K562 (cell line): ENCODE data around the gene TRUB2. TPM values are rescaled to one million over a fixed set of nuclear protein-coding genes. Genes with fewer than 3 reads are reported as not detected.

Experiments
- ATAC-seq: fragments of 200-7000 bp; cut with Tn5 transposase; 3 replicates; pipeline ENCODE4 v1.9.1; 2020; ENCODE audit warnings: moderate library complexity
- BruUV-seq: library from RNA; stranded (reverse); fragments of 400-500 nt; replicated peaks from 2 replicates; lab custom pipeline; 2021; lab: Mats Ljungman, UMichigan
- CTCF ChIA-PET: fragments of 300-600 bp; formaldehyde crosslinking; extraction: SDS; loops from one replicate; lab custom pipeline; 2021; ENCODE audit warnings: low intra/inter-chr PET ratio; lab: Yijun Ruan, JAX
- POLR2A ChIA-PET: fragments of 300-600, 350-650 bp; sonication (Branson Sonifier 250); formaldehyde crosslinking; extraction: SDS; loops from one replicate; lab custom pipeline; 2021; ENCODE audit warnings: antibody characterized with exemption, inconsistent platforms; lab: Yijun Ruan, JAX
- DNase-seq, 4 experiments: peaks; one replicate each; pipeline versions ENCODE4 v3.0.0 to v3.0.0-alpha.2; 2011 to 2018; ENCODE audit warnings: low spot score in 3 of 4, mixed read lengths in 3 of 4; ENCODE audit errors: extremely low read depth in 1 of 4
- FAIRE-seq: peaks from 2 replicates; lab custom pipeline; 2011; peaks lifted over from hg19 to GRCh38; lab: Jason Lieb, UNC
- H2AFZ ChIP-seq: 2 replicates; pipeline ENCODE4 v1.6.0; 2011; ENCODE audit warnings: low read depth, low read length, control low read depth, inconsistent platforms
- H3K27ac ChIP-seq: fragments of 200-600 bp; 3 replicates; pipeline ENCODE4 v1.8.0; 2011; ENCODE audit warnings: low read depth, mild to moderate bottlenecking, control low read depth, inconsistent platforms, low read length, moderate library complexity, mixed read lengths; ENCODE audit errors: extremely low read depth
- H3K27me3 ChIP-seq, 2 experiments: fragments of 300-600 bp in 1 of 2; 2 replicates in 1 of 2; 3 replicates in 1 of 2; pipeline versions ENCODE4 v1.6.0 to v1.8.0; 2011; ENCODE audit warnings: inconsistent platforms in 2 of 2, low read length in 2 of 2, mild to moderate bottlenecking in 1 of 2, mixed read lengths in 1 of 2, moderate library complexity in 1 of 2; ENCODE audit not compliant: control insufficient read depth in 2 of 2, insufficient read depth in 2 of 2
- H3K36me3 ChIP-seq: fragments of 300-600 bp; 3 replicates; pipeline ENCODE4 v1.8.0; 2011; ENCODE audit warnings: mild to moderate bottlenecking, low read length, inconsistent platforms; ENCODE audit not compliant: control insufficient read depth, insufficient read depth
- H3K4me1 ChIP-seq, 2 experiments: fragments of 200-600 bp in 1 of 2; replicated peaks in 1 of 2; 2 replicates in 1 of 2; 3 replicates in 1 of 2; pipeline versions ENCODE4 v1.5.1 to v1.8.0; 2011; ENCODE audit warnings: inconsistent platforms in 2 of 2, low read length in 2 of 2, mild to moderate bottlenecking in 1 of 2, mixed read lengths in 1 of 2, moderate library complexity in 1 of 2; ENCODE audit not compliant: control insufficient read depth in 2 of 2, insufficient read depth in 2 of 2
- H3K4me2 ChIP-seq: 2 replicates; pipeline ENCODE4 v1.6.1; 2011; ENCODE audit warnings: low read length, control low read depth, inconsistent platforms, mixed read lengths; ENCODE audit not compliant: insufficient read depth
- H3K4me3 ChIP-seq: fragments of 200-600 bp; sonication (generic), shearing (Covaris generic); 2 replicates; pipeline ENCODE4 v1.5.1; 2016; ENCODE audit warnings: control low read depth, inconsistent platforms
- H3K79me2 ChIP-seq: fragments of 200-600 bp; 3 replicates; pipeline ENCODE4 v1.8.0; 2011; ENCODE audit warnings: low read length, inconsistent platforms; ENCODE audit not compliant: control insufficient read depth, insufficient read depth
- H3K9ac ChIP-seq, 2 experiments: 2 replicates each; pipeline versions ENCODE4 v1.6.0 to v1.6.1; 2011; ENCODE audit warnings: low read depth in 2 of 2, low read length in 2 of 2, control low read depth in 1 of 2, inconsistent platforms in 1 of 2, mild to moderate bottlenecking in 1 of 2, mixed read lengths in 1 of 2; ENCODE audit not compliant: insufficient read depth in 1 of 2
- H3K9me1 ChIP-seq: one replicate; pipeline ENCODE4 v1.6.0; 2011; ENCODE audit warnings: inconsistent platforms, mild to moderate bottlenecking, low read length, moderate library complexity; ENCODE audit not compliant: control insufficient read depth, insufficient read depth
- H3K9me3 ChIP-seq: replicated peaks from 2 replicates; pipeline ENCODE4 v1.5.1; 2011; ENCODE audit warnings: low read depth, low read length, inconsistent platforms; ENCODE audit not compliant: control insufficient read depth, insufficient read depth
- H4K20me1 ChIP-seq: replicated peaks from 2 replicates; pipeline ENCODE4 v1.6.1; 2011; ENCODE audit warnings: low read length, inconsistent platforms, mixed read lengths; ENCODE audit not compliant: control insufficient read depth, insufficient read depth
- ARID4B ChIP-seq: sonication (generic); formaldehyde crosslinking; IDR thresholded peaks from 2 replicates; pipeline ENCODE4 v1.8.0; 2022; ENCODE audit warnings: mild to moderate bottlenecking, missing genetic modification reagents
- CEBPB ChIP-seq: fragments of 450-650 bp; IDR thresholded peaks from 2 replicates; pipeline ENCODE4 v1.6.1; 2016; ENCODE audit warnings: missing genetic modification characterization, missing compliant biosample characterization
- NR3C1 ChIP-seq: sonication (generic); formaldehyde crosslinking; IDR thresholded peaks from 2 replicates; pipeline ENCODE4 v1.8.1; 2022; ENCODE audit warnings: missing genetic modification reagents
- POLR2A ChIP-seq: fragments of 450-650 bp; conservative IDR thresholded peaks from 2 replicates; pipeline ENCODE4 v1.6.1; 2016
- PRMT5 ChIP-seq: sonication (generic); formaldehyde crosslinking; IDR thresholded peaks from 2 replicates; pipeline ENCODE4 v1.5.0; 2020; ENCODE audit warnings: missing genetic modification reagents
- PURB ChIP-seq: sonication (generic); formaldehyde crosslinking; IDR thresholded peaks from 2 replicates; pipeline ENCODE4 v1.9.0; 2021; ENCODE audit warnings: low read depth, mild to moderate bottlenecking, missing genetic modification reagents
- RBFOX2 ChIP-seq: fragments of 200-400 bp; formaldehyde crosslinking; IDR thresholded peaks from 2 replicates; pipeline ENCODE4 v1.6.1; 2017; ENCODE audit warnings: low read depth, mild to moderate bottlenecking, low read length, moderate library complexity
- SAFB2 ChIP-seq: fragments of 200-400 bp; formaldehyde crosslinking; IDR thresholded peaks from 2 replicates; pipeline ENCODE4 v1.6.1; 2018; ENCODE audit warnings: borderline replicate concordance, low read length, low read depth, moderate library complexity; ENCODE audit not compliant: severe bottlenecking
- TSHZ1 ChIP-seq: fragments of 250-450 bp; sonication (Bioruptor Pico); IDR thresholded peaks from 2 replicates; pipeline ENCODE4 v1.4.0; 2020; ENCODE audit warnings: mild to moderate bottlenecking, moderate library complexity
- WGBS: fragments of 100-300 bp; shearing (Covaris generic); methylation state at CpG from one replicate; pipeline ENCODE4 v1.1.6; 2016; ENCODE audit warnings: low coverage, mixed read lengths; ENCODE audit not compliant: insufficient coverage; ENCODE audit errors: missing lambda C conversion rate; 5-methylcytosine and 5-hydroxymethylcytosine counted together
- in situ Hi-C: fragments of 300-500 bp; cut with MboI; formaldehyde crosslinking; loops from 4 replicates; pipeline ENCODE4 v1.15.0; 2018; ENCODE audit warnings: inconsistent platforms, mixed read lengths
- intact Hi-C: fragments of 100-400 bp; cut with micrococcal nuclease; formaldehyde crosslinking; loops from 2 replicates; pipeline ENCODE4 v1.14.2; 2022
- polyA plus RNA-seq, 8 experiments: library from polyadenylated mRNA; depleted of rRNA in 4 of 8; stranded (reverse) in 5 of 8; unstranded in 3 of 8; fragments of >200 nt; fragmentation: Nextera tagmentation in 2 of 8; fragmentation: Illumina TruSeq in 1 of 8; extraction: Ambion mirVana in 2 of 8; extraction: Trizol in 1 of 8; gene quantifications; 2 replicates each; pipeline versions ENCODE4 v1.2.1 to v1.2.3, GENCODE V29; 2011 to 2014; ENCODE audit warnings: inconsistent platforms in 1 of 8, missing spikeins in 1 of 8
- total RNA-seq, 7 experiments: library from RNA; depleted of rRNA in 6 of 7; stranded (reverse); fragments of >200 nt in 6 of 7; fragmentation: Illumina TruSeq in 2 of 7; extraction: Trizol in 2 of 7; gene quantifications; 2 replicates each; pipeline versions ENCODE4 v1.2.1 to v1.2.3, GENCODE V29; 2011 to 2021; ENCODE audit warnings: low replicate concordance in 1 of 7
- TF ChIP-seq, protein P1 (sequence below), 2 experiments: IDR thresholded peaks; 2 replicates each; pipeline ENCODE4 v1.6.1; 2011; ENCODE audit warnings: borderline replicate concordance in 1 of 2, control low read depth in 1 of 2, low read depth in 1 of 2, low read length in 1 of 2, mild to moderate bottlenecking in 1 of 2, mixed read lengths in 1 of 2, moderate library complexity in 1 of 2; ENCODE audit not compliant: insufficient read depth in 1 of 2, insufficient read length in 1 of 2, poor library complexity in 1 of 2, severe bottlenecking in 1 of 2; ENCODE audit errors: extremely low read depth in 1 of 2
- TF ChIP-seq, protein P2 (sequence below): fragments of 250-450 bp; sonication (Bioruptor Pico); IDR thresholded peaks from 2 replicates; pipeline ENCODE4 v1.4.0; 2020; ENCODE audit warnings: mild to moderate bottlenecking, moderate library complexity

Gene TRUB2
- total and polyA plus RNA-seq, 9 of the 15 experiments (the other 6 are each of a cell fraction or from before 2014, with no cell fraction given), result 9.3 to 110 (median 63.0) TPM

GRCh38 chr9:128304971-128305288 is 17.3 kb downstream of the TRUB2 start:
- H2AFZ ChIP-seq, result no peak overlapping the region
- peak overlapping the region; percentile 8 to 21; a peak in 2 of 4 replicates for H3K9ac ChIP-seq
- intact Hi-C loops, result no loop called here
- peaks cover 24 to 36% of the 10 kb centered on the region in 2 experiments for H3K4me1 ChIP-seq
- peaks cover 19% of the 10 kb centered on the region for H3K36me3 ChIP-seq
- CTCF ChIA-PET, result no interaction called here
- no peaks in the 10 kb centered on the region for H3K9me3 ChIP-seq
- BruUV-seq, result no TSS peak
- peak; percentile 41; the same call in 1 of the 2 replicates for TF ChIP-seq RBFOX2
- TF ChIP-seq, protein P1, sequence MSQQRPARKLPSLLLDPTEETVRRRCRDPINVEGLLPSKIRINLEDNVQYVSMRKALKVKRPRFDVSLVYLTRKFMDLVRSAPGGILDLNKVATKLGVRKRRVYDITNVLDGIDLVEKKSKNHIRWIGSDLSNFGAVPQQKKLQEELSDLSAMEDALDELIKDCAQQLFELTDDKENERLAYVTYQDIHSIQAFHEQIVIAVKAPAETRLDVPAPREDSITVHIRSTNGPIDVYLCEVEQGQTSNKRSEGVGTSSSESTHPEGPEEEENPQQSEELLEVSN (IDR thresholded peaks at IDR 0.05; ENCODE audit: borderline replicate concordance in 1 of 2, extremely low read depth in 1 of 2, insufficient read depth in 1 of 2, insufficient read length in 1 of 2, low read depth in 1 of 2, low read length in 1 of 2, poor library complexity in 1 of 2, severe bottlenecking in 1 of 2), result peak in 1 of 2 experiments; percentile 23
- no peak for TF ChIP-seq NR3C1
- TF ChIP-seq PURB (CRISPR knock-in tag), result no peak
- TF ChIP-seq CEBPB (tag), result peak; percentile 10; the same call in 1 of the 2 replicates
- TF ChIP-seq TSHZ1 (CRISPR knock-in tag), result no peak
- TF ChIP-seq, protein P2, sequence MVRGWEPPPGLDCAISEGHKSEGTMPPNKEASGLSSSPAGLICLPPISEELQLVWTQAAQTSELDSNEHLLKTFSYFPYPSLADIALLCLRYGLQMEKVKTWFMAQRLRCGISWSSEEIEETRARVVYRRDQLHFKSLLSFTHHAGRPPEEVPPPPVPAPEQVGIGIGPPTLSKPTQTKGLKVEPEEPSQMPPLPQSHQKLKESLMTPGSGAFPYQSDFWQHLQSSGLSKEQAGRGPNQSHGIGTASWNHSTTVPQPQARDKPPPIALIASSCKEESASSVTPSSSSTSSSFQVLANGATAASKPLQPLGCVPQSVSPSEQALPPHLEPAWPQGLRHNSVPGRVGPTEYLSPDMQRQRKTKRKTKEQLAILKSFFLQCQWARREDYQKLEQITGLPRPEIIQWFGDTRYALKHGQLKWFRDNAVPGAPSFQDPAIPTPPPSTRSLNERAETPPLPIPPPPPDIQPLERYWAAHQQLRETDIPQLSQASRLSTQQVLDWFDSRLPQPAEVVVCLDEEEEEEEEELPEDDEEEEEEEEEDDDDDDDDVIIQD (CRISPR knock-in tag), result no peak
- no peak for TF ChIP-seq POLR2A
- TF ChIP-seq ARID4B (CRISPR knock-in tag), result no peak
- no peak for TF ChIP-seq SAFB2
- TF ChIP-seq PRMT5, result no peak
- H3K9me1 ChIP-seq, result no peaks in the 10 kb centered on the region
- H3K27ac ChIP-seq, result no peak overlapping the region; the same call in 2 of the 3 replicates
- no peaks in the 10 kb centered on the region for H3K79me2 ChIP-seq
- no peak overlapping the region for H3K4me3 ChIP-seq
- no peak overlapping the region for H3K4me2 ChIP-seq
- WGBS, result 45% methylated on average over 5 of the region's 5 CpGs
- DNase-seq (no peak), FAIRE-seq (no peak), ATAC-seq (peak; percentile 2; the same call in 1 of the 3 replicates)
- H4K20me1 ChIP-seq, result no peaks in the 10 kb centered on the region
- no peaks in the 10 kb centered on the region for H3K27me3 ChIP-seq
- in situ Hi-C loops, result no loop called here
- POLR2A ChIA-PET, result interaction anchor here (0.7 to 2.2 kb wide), 16 partner anchors 9 to 393 kb away, joined by 3 to 17 read pairs (median 4); partner anchors contain the start of genes SET and TRUB2
